H9 (cell line): ENCODE data around the gene RIOK1. TPM values are rescaled to one million over a fixed set of nuclear protein-coding genes. Genes with fewer than 3 reads are reported as not detected.

Source experiments
- DNase-seq: peaks from one replicate; pipeline ENCODE4 v3.0.0-alpha.2; 2017
- H2AFZ ChIP-seq: one replicate; pipeline ENCODE4 v1.6.1; 2013; ENCODE audit warnings: mild to moderate bottlenecking, low read length, control low read depth, moderate library complexity
- H2AK5ac ChIP-seq: 2 replicates; pipeline ENCODE4 v1.6.1; 2013; ENCODE audit warnings: low read length, control low read depth, mixed read lengths; ENCODE audit not compliant: insufficient read length
- H2BK120ac ChIP-seq: one replicate; pipeline ENCODE4 v1.6.1; 2013; ENCODE audit warnings: low read depth, mild to moderate bottlenecking, low read length, control low read depth, inconsistent platforms; ENCODE audit not compliant: poor library complexity, severe bottlenecking
- H2BK12ac ChIP-seq: 2 replicates; pipeline ENCODE4 v1.6.1; 2013; ENCODE audit warnings: low read length, control low read depth, mixed read lengths, low read depth; ENCODE audit not compliant: insufficient read length
- H2BK15ac ChIP-seq: 2 replicates; pipeline ENCODE4 v1.6.1; 2013; ENCODE audit warnings: low read depth, low read length, control low read depth
- H2BK20ac ChIP-seq: one replicate; pipeline ENCODE4 v1.6.1; 2013; ENCODE audit warnings: low read depth, mild to moderate bottlenecking, low read length, control low read depth, inconsistent platforms; ENCODE audit not compliant: poor library complexity, severe bottlenecking
- H2BK5ac ChIP-seq: 2 replicates; pipeline ENCODE4 v1.6.1; 2013; ENCODE audit warnings: low read length, control low read depth, mixed read lengths; ENCODE audit not compliant: insufficient read length
- H3K14ac ChIP-seq: 2 replicates; pipeline ENCODE4 v1.6.1; 2013; ENCODE audit warnings: low read length, control low read depth; ENCODE audit not compliant: insufficient read depth
- H3K18ac ChIP-seq: 2 replicates; pipeline ENCODE4 v1.6.1; 2013; ENCODE audit warnings: low read depth, mild to moderate bottlenecking, mixed read lengths, low read length, control low read depth; ENCODE audit not compliant: insufficient read length
- H3K23ac ChIP-seq: 2 replicates; pipeline ENCODE4 v1.6.1; 2013; ENCODE audit warnings: low read length, control low read depth, mixed read lengths, low read depth; ENCODE audit not compliant: insufficient read length
- H3K23me2 ChIP-seq: 2 replicates; pipeline ENCODE4 v1.6.1; 2013; ENCODE audit warnings: low read depth, mild to moderate bottlenecking, mixed read lengths, low read length, control low read depth; ENCODE audit not compliant: insufficient read length, poor library complexity, severe bottlenecking
- H3K27ac ChIP-seq: 2 replicates; pipeline ENCODE4 v1.5.1; 2013; ENCODE audit warnings: low read length, control low read depth, mixed read lengths, low read depth; ENCODE audit not compliant: insufficient read length
- H3K27me3 ChIP-seq: 2 replicates; pipeline ENCODE4 v1.6.1; 2013; ENCODE audit warnings: low read length, control low read depth, inconsistent platforms; ENCODE audit not compliant: insufficient read depth
- H3K4ac ChIP-seq: 2 replicates; pipeline ENCODE4 v1.6.1; 2013; ENCODE audit warnings: low read depth, mild to moderate bottlenecking, control low read depth, inconsistent platforms, low read length, moderate library complexity
- H3K4me1 ChIP-seq: 2 replicates; pipeline ENCODE4 v1.6.1; 2013; ENCODE audit warnings: low read length, control low read depth, inconsistent platforms; ENCODE audit not compliant: insufficient read depth
- H3K4me2 ChIP-seq: 2 replicates; pipeline ENCODE4 v1.6.1; 2013; ENCODE audit warnings: low read length, control low read depth, mixed read lengths; ENCODE audit not compliant: insufficient read length, insufficient read depth
- H3K56ac ChIP-seq: 2 replicates; pipeline ENCODE4 v1.6.1; 2013; ENCODE audit warnings: low read depth, mild to moderate bottlenecking, mixed read lengths, low read length, control low read depth; ENCODE audit not compliant: insufficient read length
- H3K79me1 ChIP-seq: 2 replicates; pipeline ENCODE4 v1.6.1; 2013; ENCODE audit warnings: low read depth, mild to moderate bottlenecking, moderate library complexity, low read length, control low read depth, inconsistent platforms; ENCODE audit not compliant: insufficient read depth, poor library complexity, severe bottlenecking
- H3K79me2 ChIP-seq: 2 replicates; pipeline ENCODE4 v1.6.1; 2013; ENCODE audit warnings: low read length, control low read depth, inconsistent platforms; ENCODE audit not compliant: insufficient read depth
- H3K9ac ChIP-seq: 2 replicates; pipeline ENCODE4 v1.6.1; 2013; ENCODE audit warnings: low read length, control low read depth, mixed read lengths; ENCODE audit not compliant: insufficient read length; ENCODE audit errors: extremely low read depth
- H3K9me3 ChIP-seq: one replicate; pipeline ENCODE4 v1.6.1; 2013; ENCODE audit warnings: low read depth, low read length, inconsistent platforms; ENCODE audit not compliant: control insufficient read depth
- H3T11ph ChIP-seq: one replicate; pipeline ENCODE4 v1.6.1; 2013; ENCODE audit warnings: mild to moderate bottlenecking, low read length, control low read depth, inconsistent platforms
- H4K20me1 ChIP-seq: one replicate; pipeline ENCODE4 v1.6.1; 2013; ENCODE audit not compliant: control insufficient read depth, insufficient read length, insufficient read depth
- H4K5ac ChIP-seq: 2 replicates; pipeline ENCODE4 v1.6.1; 2013; ENCODE audit warnings: low read depth, mild to moderate bottlenecking, mixed read lengths, low read length, control low read depth; ENCODE audit not compliant: insufficient read length
- H4K8ac ChIP-seq: replicated peaks from 2 replicates; pipeline ENCODE4 v1.6.1; 2013; ENCODE audit warnings: low read length, control low read depth, mixed read lengths, low read depth; ENCODE audit not compliant: insufficient read length
- H4K91ac ChIP-seq: 2 replicates; pipeline ENCODE4 v1.6.1; 2013; ENCODE audit warnings: low read depth, mild to moderate bottlenecking, moderate library complexity, mixed read lengths, low read length, control low read depth; ENCODE audit not compliant: insufficient read length
- H3K27ac Mint-ChIP-seq, 3 experiments: 2 replicates in 2 of 3; 3 replicates in 1 of 3; pipeline ENCODE4 v1.8.0; 2020 to 2021; ENCODE audit warnings: mixed read lengths in 3 of 3, mild to moderate bottlenecking in 1 of 3, moderate library complexity in 1 of 3
- H3K27me3 Mint-ChIP-seq: 2 replicates; pipeline ENCODE4 v1.8.0; 2021; ENCODE audit warnings: low read depth, mild to moderate bottlenecking, moderate library complexity, mixed read lengths
- H3K36me3 Mint-ChIP-seq, 3 experiments: 2 replicates in 2 of 3; 3 replicates in 1 of 3; pipeline ENCODE4 v1.8.0; 2020 to 2021; ENCODE audit warnings: low read depth in 3 of 3, mixed read lengths in 3 of 3; ENCODE audit not compliant: insufficient read depth in 1 of 3
- H3K4me1 Mint-ChIP-seq, 2 experiments: 2 replicates each; pipeline ENCODE4 v1.8.0; 2020; ENCODE audit warnings: mixed read lengths in 2 of 2
- H3K4me3 Mint-ChIP-seq, 2 experiments: 2 replicates in 1 of 2; 3 replicates in 1 of 2; pipeline ENCODE4 v1.8.0; 2020 to 2021; ENCODE audit warnings: mild to moderate bottlenecking in 2 of 2, mixed read lengths in 2 of 2, moderate library complexity in 1 of 2
- H3K9me3 Mint-ChIP-seq, 2 experiments: 2 replicates in 1 of 2; 3 replicates in 1 of 2; pipeline ENCODE4 v1.8.0; 2020; ENCODE audit warnings: mild to moderate bottlenecking in 2 of 2, mixed read lengths in 2 of 2, moderate library complexity in 1 of 2
- CTCF ChIP-seq: fragments of 200-600 bp; sonication (generic); conservative IDR thresholded peaks from 3 replicates; pipeline ENCODE4 v1.8.0; 2021; ENCODE audit warnings: antibody characterized with exemption, mild to moderate bottlenecking
- WGBS: extraction: QIAGEN DNeasy Blood & Tissue Kit; methylation state at CpG from one replicate; pipeline ENCODE4 v1.1.7; 2013; ENCODE audit warnings: missing lambda C conversion rate, low lambda C conversion rate, mixed read lengths; ENCODE audit not compliant: insufficient read length; ENCODE audit errors: extremely low coverage; 5-methylcytosine and 5-hydroxymethylcytosine counted together
- total RNA-seq: library from RNA; stranded (reverse); gene quantifications from 2 replicates; pipeline ENCODE4 v1.2.1, GENCODE V29; 2021

RIOK1 gene
- total RNA-seq, 1 experiment from 2014 or later: 40.0 TPM

- H3K27ac ChIP-seq: no peak overlapping the region
- Mint-ChIP-seq H3K4me1 (peaks cover 0 to 6% of the 10 kb centered on the region in 2 experiments; a peak in 2 of 4 replicates), H3K27ac (no peak overlapping the region), H3K27me3 (0 out of 2 replicates have a peak, but pooled peaks cover 1% of the 10 kb centered on the region), H3K36me3 (no peaks in the 10 kb centered on the region), H3K9me3 (peaks cover 0 to 2% of the 10 kb centered on the region in 2 experiments; a peak in 1 of 5 replicates), H3K4me3 (no peak overlapping the region)
- no peaks in the 10 kb centered on the region for H3K4me1 ChIP-seq
- H3K79me1 ChIP-seq: no peaks in the 10 kb centered on the region
- no peak for TF ChIP-seq CTCF
- H3K56ac ChIP-seq: no peak overlapping the region
- no peak overlapping the region for H2BK120ac ChIP-seq
- no peak overlapping the region for H3K4me2 ChIP-seq
- no peak overlapping the region for H3K14ac ChIP-seq
- H3K9ac ChIP-seq: no peak overlapping the region
- no peak overlapping the region for H4K5ac ChIP-seq
- H2AFZ ChIP-seq: no peak overlapping the region
- H3K23ac ChIP-seq: no peak overlapping the region
- H3K79me2 ChIP-seq: no peaks in the 10 kb centered on the region
- no peaks in the 10 kb centered on the region for H4K20me1 ChIP-seq
- H3K9me3 ChIP-seq: no peaks in the 10 kb centered on the region
- no peak overlapping the region for H2BK20ac ChIP-seq
- no peak overlapping the region for H3T11ph ChIP-seq
- H4K91ac ChIP-seq: no peak overlapping the region
- H2BK15ac ChIP-seq: no peak overlapping the region
- no peak overlapping the region for H4K8ac ChIP-seq
- no peaks in the 10 kb centered on the region for H3K27me3 ChIP-seq
- H2AK5ac ChIP-seq: no peak overlapping the region
- H3K18ac ChIP-seq: no peak overlapping the region
- H3K4ac ChIP-seq: no peak overlapping the region
- DNase-seq: no peak
- H2BK12ac ChIP-seq: no peak overlapping the region
- H3K23me2 ChIP-seq: no peaks in the 10 kb centered on the region
- H2BK5ac ChIP-seq: no peak overlapping the region
- WGBS: no CpG with 5 or more reads among the region's 3 CpGs
Measured at GRCh38 chr6:7438011-7438410, 48.4 kb downstream of the RIOK1 start.
